SIG-M5 treated with dmso at 0.1 percent for 504 hours (cell line): Measurements from ENCODE around the gene ACADM.
"Not testable (repeated sequence)": the region's sequence is repeated elsewhere in the genome, so short reads cannot be mapped to it uniquely, and the experiment has no call there.

ENCODE experiments used
- DNase-seq: peaks from one replicate; lab custom pipeline; 2025; ENCODE audit not compliant: unreplicated experiment; lab: John Stamatoyannopoulos, UW

ACADM gene

GRCh38 chr1:75733661-75734060, 9.2 kb downstream of the ACADM start:
- DNase-seq, result no peak

GRCh38 chr1:75736016-75736415, 11.5 kb downstream of the ACADM start:
- DNase-seq, result no peak

GRCh38 chr1:75742047-75742625, 17.6 kb downstream of the ACADM start:
- no peak for DNase-seq

- peak; percentile 91 for DNase-seq
These were observed 20.8 kb downstream of the ACADM start for GRCh38 chr1:75745276-75745675.

DNA sequence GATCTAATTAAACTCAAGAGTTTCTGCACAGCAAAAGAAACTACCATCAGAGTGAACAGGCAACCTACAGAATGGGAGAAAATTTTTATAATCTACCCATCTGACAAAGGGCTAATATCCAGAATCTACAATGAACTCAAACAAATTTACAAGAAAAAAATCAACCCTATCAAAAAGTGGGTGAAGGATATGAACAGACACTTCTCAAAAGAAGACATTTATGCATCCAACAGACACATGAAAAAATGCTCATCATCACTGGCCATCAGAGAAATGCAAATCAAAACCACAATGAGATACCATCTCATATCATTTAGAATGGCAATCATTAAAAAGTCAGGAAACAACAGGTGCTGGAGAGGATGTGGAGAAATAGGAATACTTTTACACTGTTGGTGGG, 32.7 kb downstream of the ACADM start:
- DNase-seq, result not testable (repeated sequence)

DNA sequence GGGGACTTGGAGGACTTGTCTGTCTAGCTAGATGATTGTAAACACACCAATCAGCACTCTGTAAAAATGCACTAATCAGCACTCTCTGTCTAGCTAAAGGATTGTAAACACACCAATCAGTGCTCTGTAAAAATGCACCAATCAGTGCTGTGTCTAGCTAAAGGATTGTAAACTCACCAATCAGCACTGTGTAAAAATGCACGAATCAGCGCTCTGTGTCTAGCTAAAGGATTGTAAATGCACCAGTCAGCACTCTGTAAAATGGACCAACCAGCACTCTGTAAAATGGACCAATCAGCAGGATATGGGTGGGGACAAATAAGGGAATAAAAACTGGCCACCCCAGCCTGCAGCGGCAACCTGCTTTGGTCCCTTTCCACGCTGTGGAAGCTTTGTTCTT, 34.0 kb downstream of the ACADM start:
- not testable (repeated sequence) for DNase-seq

DNA sequence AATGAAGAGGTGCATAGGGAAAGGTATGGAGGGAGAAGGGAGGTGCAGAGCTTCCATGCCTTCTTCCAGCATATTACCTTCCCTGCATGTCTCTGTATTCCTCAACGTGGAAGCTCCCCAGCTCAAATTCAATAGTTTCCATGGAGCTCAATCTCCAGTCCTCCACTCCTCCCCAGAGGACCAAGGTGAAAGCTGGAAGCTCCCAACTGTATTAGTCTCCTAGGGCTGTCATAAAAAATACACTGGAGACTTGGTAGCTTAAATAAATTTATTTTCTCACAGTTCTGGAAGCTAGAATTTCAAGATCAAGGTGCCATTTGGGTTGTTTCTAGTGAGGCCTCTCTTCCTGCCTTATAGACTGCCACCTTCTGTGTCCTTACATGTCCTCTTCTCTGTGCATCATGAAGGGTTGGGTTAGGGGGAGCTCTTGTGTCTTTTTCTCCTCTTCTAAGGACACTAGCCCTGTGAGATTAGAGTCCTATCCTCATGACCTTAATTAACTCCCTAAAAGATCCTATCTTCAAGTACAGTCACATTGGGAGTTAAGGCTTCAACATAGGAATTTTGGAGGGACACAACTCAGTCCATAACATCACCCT, 39.6 kb downstream of the ACADM start:
- peak; percentile 1 for DNase-seq

- peak; percentile 1 for DNase-seq
These were observed 41.3 kb downstream of the ACADM start for GRCh38 chr1:75765697-75766355.

DNA sequence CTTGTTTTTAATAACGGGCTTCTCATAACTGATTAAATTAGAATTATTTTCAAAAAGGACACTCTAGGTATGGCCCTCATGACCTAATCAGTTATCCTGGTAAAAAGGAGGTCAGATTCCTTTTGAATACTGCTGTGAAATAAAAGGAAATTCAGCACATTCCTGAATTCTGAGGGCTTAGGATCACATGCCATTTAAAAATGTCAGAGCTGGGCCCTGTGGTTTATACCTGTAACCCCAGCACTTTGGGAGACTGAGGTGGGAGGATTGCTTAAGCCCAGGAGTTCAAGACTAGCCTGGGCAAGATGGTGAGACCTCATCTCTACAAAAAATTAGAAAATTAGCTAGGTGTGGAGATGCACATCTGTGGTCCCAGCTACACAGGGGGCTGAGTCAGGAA, 43.5 kb downstream of the ACADM start:
- no peak for DNase-seq

- no peak for DNase-seq
These were observed 46.3 kb downstream of the ACADM start for GRCh38 chr1:75770761-75771160.

- no peak for DNase-seq
These were observed 47.5 kb downstream of the ACADM start for GRCh38 chr1:75771978-75772377.

DNA sequence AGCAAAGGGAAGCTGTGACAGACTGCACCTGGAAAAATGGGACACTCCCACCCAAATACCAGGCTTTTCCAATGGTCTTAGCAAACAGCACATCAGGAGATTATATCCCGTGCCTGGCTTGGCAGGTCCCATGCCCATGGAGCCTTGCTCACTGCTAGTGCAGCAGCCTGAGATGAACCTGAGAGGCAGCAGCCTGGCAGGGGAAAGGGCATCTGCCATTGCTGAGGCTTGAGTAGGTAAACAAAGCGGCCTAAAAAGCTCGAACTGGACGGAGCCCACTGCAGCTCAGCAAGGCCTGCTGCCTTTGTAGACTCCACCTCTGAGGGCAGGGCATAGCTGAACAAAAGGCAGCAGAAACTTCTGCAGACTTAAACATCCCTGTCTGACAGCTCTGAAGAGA, 53.3 kb downstream of the ACADM start:
- not testable (repeated sequence) for DNase-seq

DNA sequence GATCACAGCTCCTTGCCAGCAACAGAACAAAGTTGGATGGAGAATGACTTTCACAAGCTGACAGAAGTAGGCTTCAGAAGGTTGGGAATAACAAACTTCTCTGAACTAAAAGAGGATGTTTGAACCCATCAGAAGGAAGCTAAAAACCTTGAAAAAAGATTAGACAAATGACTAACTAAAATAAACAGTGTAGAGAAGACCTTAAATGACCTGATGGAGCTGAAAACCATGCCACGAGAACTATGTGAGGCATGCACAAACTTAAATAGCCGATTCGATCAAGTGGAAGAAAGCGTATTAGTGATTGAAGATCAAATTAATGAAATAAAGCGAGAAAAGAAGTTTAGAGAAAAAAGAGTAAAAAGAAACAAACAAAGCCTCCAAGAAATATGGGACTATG, 54.2 kb downstream of the ACADM start:
- DNase-seq, result not testable (repeated sequence)

- not testable (repeated sequence) for DNase-seq
These were observed 55.7 kb downstream of the ACADM start for GRCh38 chr1:75780183-75780582.

DNA sequence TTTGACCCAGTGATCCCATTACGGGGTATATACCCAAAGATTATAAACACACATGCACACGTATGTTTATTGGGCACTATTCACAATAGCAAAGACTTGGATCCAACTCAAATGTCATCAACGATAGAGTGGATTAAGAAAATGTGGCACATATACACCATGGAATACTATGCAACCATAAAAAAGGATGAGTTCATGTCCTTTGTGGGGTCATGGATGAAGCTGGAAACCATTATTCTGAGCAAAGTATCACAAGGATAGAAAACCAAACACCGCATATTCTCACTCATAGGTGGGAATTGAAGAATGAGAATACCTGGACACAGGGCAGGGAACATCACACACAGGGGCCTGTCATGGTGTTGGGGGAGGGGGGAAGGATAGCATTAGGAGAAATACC, 59.4 kb downstream of the ACADM start:
- not testable (repeated sequence) for DNase-seq

- no peak for DNase-seq
These were observed 60.9 kb downstream of the ACADM start for GRCh38 chr1:75785320-75785982.

DNA sequence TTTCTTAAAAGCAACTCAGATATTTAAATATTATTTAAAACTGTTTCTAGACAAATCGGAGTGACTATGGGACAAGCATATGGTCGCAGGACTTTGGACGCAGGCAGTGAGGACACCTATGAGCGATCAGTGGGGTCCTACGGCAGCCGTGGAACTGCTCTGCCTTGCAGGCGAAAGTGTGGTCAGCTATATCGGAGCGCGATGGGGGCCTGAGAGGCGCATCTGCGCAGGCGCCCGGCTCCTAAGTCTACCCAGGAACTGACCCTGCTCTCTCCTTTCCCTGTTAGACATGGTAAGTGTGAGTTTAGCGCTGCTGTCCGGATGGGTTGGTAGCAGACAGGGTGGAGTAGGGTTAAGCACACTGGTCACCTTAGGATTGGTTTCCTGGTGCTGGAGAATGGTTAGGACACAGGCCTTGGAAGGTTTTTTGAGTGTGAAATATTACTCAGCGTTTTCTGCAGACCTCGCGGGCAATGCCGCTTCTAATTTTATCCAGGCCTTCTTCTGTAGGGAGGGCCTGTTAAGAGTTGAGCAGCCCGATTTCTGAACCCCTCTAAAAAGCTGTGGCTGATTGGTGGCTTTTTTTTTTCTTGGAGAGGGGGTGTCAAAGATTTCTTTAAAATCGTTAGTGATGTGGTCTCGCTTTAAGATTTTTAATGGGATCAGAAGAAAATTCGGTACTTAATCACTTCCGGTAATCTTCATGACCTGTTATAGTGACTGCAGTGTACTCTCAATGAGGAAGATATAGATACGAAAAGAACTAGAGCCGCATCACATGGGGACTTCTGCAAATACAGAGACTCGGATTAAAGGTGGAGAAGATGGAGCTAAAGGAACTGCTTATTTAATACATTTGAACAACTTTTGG, 61.7 kb downstream of the ACADM start, which contains the start of gene RABGGTB:
TSS of gene RABGGTB (plus strand) at position 274 of the 871 bp plus-strand sequence. CDS start at position 290, 16 bp downstream.
- DNase-seq, result peak; percentile 94

DNA sequence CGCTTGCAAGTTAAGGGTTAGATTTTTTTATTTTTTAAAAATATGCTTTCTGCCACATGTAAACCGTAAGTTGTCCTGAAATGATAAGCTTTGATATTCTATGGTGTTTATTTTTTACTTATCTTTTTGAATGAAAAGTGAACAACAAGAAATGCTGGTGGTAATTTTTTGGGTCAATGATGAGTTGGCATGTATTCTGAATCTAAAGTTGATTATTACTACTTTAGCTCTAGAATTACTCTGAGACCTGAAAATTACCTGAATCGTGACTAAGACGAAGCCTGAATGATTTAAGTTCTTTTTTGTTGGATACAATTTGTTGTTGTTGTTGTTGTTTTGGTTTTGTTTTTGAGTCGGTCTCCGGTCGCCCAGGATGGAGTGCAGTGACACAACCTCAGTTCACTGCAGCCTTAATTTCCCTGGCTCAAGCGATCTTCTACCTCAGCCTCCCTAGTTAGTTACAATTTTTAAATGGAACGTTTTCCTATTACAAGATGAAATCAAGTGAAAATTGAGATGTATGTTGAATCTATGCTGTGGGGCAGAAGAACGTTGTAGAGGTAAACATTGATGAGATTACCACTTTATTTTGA, 62.5 kb downstream of the ACADM start:
- DNase-seq, result no peak

DNA sequence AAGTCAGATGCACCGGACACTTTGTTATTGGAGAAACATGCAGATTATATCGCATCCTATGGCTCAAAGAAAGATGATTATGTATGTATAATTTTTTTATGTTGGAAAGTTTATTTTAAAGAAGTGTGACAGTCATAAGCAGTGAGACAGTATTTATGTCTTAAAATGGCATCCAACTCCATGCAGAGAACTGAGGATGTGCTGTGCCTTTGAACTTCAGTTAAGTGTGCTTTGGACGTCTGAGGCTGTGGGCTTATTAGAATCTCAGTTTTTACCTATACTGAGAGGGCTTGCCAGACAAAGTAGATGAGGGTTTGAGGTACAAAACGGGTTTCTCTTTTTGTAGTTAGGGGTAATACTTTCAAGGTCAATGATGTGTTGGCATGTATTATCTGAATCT, 63.0 kb downstream of the ACADM start:
- DNase-seq, result no peak

DNA sequence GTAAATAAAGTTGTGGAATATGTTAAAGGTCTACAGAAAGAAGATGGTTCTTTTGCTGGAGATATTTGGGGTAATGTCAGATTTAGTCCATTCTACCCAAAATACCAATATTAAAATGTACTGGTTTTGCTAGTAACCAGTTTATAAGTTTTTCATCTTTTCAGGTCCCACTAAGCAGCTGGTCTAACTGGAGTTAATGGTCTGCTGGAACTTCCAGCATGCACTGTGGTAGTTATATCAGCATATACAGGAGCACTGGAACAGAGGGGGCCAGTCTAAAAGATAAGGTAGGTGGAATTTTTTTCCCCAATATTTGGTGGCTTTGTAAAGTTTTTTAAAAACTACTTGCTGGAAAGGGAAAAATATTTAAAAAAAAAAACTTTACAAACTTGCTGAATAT, 65.5 kb downstream of the ACADM start:
- DNase-seq, result no peak

DNA sequence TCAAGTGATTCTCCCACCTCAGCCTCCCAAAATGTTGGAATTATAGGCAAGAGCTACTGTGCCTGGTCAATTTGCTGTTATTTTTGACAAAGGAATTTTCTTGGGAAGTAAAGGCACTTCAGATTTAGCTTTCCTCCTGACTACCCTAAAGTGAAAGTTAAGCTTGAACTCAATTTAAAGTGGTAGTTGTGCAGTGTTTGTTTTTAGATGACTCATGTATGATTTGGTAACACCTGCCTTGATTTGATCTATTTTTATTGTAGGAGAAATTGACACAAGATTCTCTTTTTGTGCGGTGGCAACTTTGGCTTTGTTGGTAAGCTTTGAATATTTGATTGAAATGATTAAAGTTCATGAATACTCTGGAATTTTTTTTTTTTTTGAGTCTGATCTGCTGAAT, 66.5 kb downstream of the ACADM start:
- peak; percentile 43 for DNase-seq
